ENCODE results near the gene CCDC178.

- TF ChIP-seq POLR2AphosphoS5 (IDR thresholded peaks at IDR 0.05; ENCODE audit: low read depth, low read length) (no peak), REST (IDR thresholded peaks at IDR 0.05; ENCODE audit: insufficient read depth in 1 of 2, low read depth in 2 of 2, low read length in 2 of 2) (no peak), TAF1 (IDR thresholded peaks at IDR 0.05; ENCODE audit: borderline replicate concordance, insufficient read depth, low read length) (no peak)
These were observed 552.2 kb downstream of the CCDC178 start for GRCh38 chr18:32888306-32888705.
